ENCODE results near the gene LEFTY1. TPM values are rescaled to one million over a fixed set of nuclear protein-coding genes. Genes with fewer than 3 reads are reported as not detected.

Gene LEFTY1
- total and polyA plus RNA-seq, 2 of the 4 experiments (the other 2 are of a cell fraction), result not detected

GRCh38 chr1:225886159-225887029 lies 2.6 kb downstream of the LEFTY1 start:
- Histone ChIP-seq H3K9me1 (ENCODE audit: insufficient read depth, low read length) (peaks cover 5% of the 10 kb centered on the region; the same call in 1 of the 2 replicates), H3K27me3 (ENCODE audit: control insufficient read depth, insufficient read depth, low read length) (no peaks in the 10 kb centered on the region), H2BK15ac (ENCODE audit: low read depth, low read length) (no peak overlapping the region), H3K14ac (replicated peaks; ENCODE audit: low read depth, low read length) (no peak overlapping the region), H3K56ac (ENCODE audit: extremely low read depth, insufficient read depth, low read length) (no peak overlapping the region), H4K5ac (ENCODE audit: low read depth, low read length) (no peak overlapping the region), H3K9ac (ENCODE audit: low read depth, low read length) (no peak overlapping the region), H2BK120ac (ENCODE audit: low read depth, low read length) (no peak overlapping the region), H2BK20ac (ENCODE audit: low read depth, low read length) (no peak overlapping the region), H4K20me1 (ENCODE audit: insufficient read depth, low read length) (peaks cover 1% of the 10 kb centered on the region; the same call in 1 of the 2 replicates), H2AK9ac (replicated peaks; ENCODE audit: low read depth, low read length, poor library complexity) (no peak overlapping the region), H3K4me2 (ENCODE audit: low read depth, low read length) (no peak overlapping the region), H3K36me3 (ENCODE audit: control insufficient read depth, insufficient read depth, low read length) (no peaks in the 10 kb centered on the region), H4K91ac (ENCODE audit: insufficient read depth, low read depth, low read length) (no peak overlapping the region), H3K23ac (ENCODE audit: low read depth, low read length) (no peak overlapping the region), H3K4me3 (ENCODE audit: insufficient read depth, low read depth, low read length) (no peak overlapping the region), H3K4ac (ENCODE audit: low read depth, low read length) (no peak overlapping the region), H3K9me3 (ENCODE audit: control insufficient read depth, insufficient read depth, low read length) (no peaks in the 10 kb centered on the region), H2AK5ac (ENCODE audit: low read depth, low read length) (no peak overlapping the region), H3K18ac (ENCODE audit: low read depth, low read length) (no peak overlapping the region), H3K79me1 (ENCODE audit: low read depth in 1 of 2, low read length in 2 of 2) (peaks cover 2 to 14% of the 10 kb centered on the region in 2 experiments; a peak in 3 of 4 replicates), H4K8ac (ENCODE audit: low read depth in 2 of 2, low read length in 2 of 2) (no peak overlapping the region), H3K4me1 (ENCODE audit: control insufficient read depth, insufficient read depth, low read length) (peaks cover 3% of the 10 kb centered on the region; the same call in 1 of the 2 replicates), H2BK5ac (ENCODE audit: low read depth, low read length, poor library complexity, severe bottlenecking) (no peak overlapping the region), H3K27ac (ENCODE audit: insufficient read depth, low read length) (no peak overlapping the region), H2AFZ (replicated peaks; ENCODE audit: low read length, poor library complexity) (no peak overlapping the region)
- intact Hi-C loops (cut with micrococcal nuclease), result no loop called here
- dilution Hi-C loops (cut with HindIII; ENCODE audit: low sequenced_read_pairs, unreplicated experiment), result no loop called here
- WGBS, 2 experiments (ENCODE audit: extremely low coverage in 2 of 2, insufficient read length in 1 of 2), result 90% methylated on average over 11 of the region's 19 CpGs; no CpG with 5 or more reads in 1 of the 2 experiments
- no TSS peak for BruUV-seq (replicated peaks)
- TF ChIP-seq CHD1 (IDR thresholded peaks at IDR 0.05; ENCODE audit: low read depth, low read length) (no peak), CEBPB (IDR thresholded peaks at IDR 0.05; ENCODE audit: low read depth, low read length) (no peak), SMC3 (IDR thresholded peaks at IDR 0.05; ENCODE audit: low read depth, low read length) (no peak), CTCF (conservative IDR thresholded peaks at IDR 0.05; ENCODE audit: low read depth, low read length) (no peak), NFE2L2 (IDR thresholded peaks at IDR 0.05; ENCODE audit: low read depth, low read length) (no peak), MXI1 (IDR thresholded peaks at IDR 0.05; ENCODE audit: borderline replicate concordance, low read depth, low read length) (no peak), POLR2A (IDR thresholded peaks at IDR 0.05; ENCODE audit: low read depth, low read length) (no peak), MAZ (IDR thresholded peaks at IDR 0.05; ENCODE audit: borderline replicate concordance, low read depth, low read length) (no peak), RCOR1 (IDR thresholded peaks at IDR 0.05; ENCODE audit: insufficient replicate concordance, low read length) (no peak), ELK1 (IDR thresholded peaks at IDR 0.05; ENCODE audit: borderline replicate concordance, low read depth, low read length) (no peak), RFX5 (IDR thresholded peaks at IDR 0.05; ENCODE audit: low read depth, low read length) (no peak), FOS (IDR thresholded peaks at IDR 0.05; ENCODE audit: low read depth, low read length) (no peak), RAD21 (IDR thresholded peaks at IDR 0.05; ENCODE audit: low read length) (no peak)
- in situ Hi-C loops (cut with MboI; ENCODE audit: low sequenced_read_pairs), result no loop called here
- CTCF ChIA-PET, result no interaction called here
- ATAC-seq (ENCODE audit: low read depth) (no peak), DNase-seq (peak; percentile 24)
- POLR2A ChIA-PET (ENCODE audit: unreplicated experiment), result no interaction called here
